ENCODE data around the gene KLHL14. TPM values are rescaled to one million over a fixed set of nuclear protein-coding genes. Genes with fewer than 3 reads are reported as not detected.
"Not testable (repeated sequence)": the region's sequence is repeated elsewhere in the genome, so short reads cannot be mapped to it uniquely, and the experiment has no call there.

The KLHL14 gene
- total RNA-seq, 6 donors from 2014 or later = 0.20 to 0.49 (median 0.44) TPM; not detected in 3

DNA sequence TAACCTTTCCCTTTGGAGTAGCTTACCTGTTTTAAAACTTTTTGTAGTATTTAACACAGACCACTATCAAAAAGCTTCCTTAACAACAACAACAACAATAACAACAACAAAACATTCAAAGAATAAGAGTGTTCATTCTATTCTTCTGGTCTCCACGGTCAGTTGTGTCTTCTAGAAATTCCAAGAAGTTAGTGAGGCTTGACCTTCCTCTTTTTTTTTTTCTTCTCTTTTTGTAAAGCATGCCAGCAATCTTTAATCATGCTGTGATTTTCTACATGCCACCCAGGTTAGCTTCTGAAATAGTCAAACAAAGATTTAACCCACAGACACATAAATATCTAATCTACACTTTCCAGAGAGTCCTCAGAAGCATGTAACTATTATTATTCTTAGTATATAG is 28.4 kb upstream of the KLHL14 start:
- Histone ChIP-seq H3K27ac (no peak overlapping the region), H3K9me3 (no peaks in the 10 kb centered on the region), H3K4me3 (no peak overlapping the region), H3K27me3 (no peaks in the 10 kb centered on the region), H3K36me3 (no peaks in the 10 kb centered on the region), H3K4me1 (no peaks in the 10 kb centered on the region)
- 29 to 52% methylated on average over 1 of the region's 1 CpG for WGBS, 2 donors
- no peak for TF ChIP-seq POLR2A (IDR thresholded peaks at IDR 0.05)
- TF ChIP-seq POLR2AphosphoS5 (IDR thresholded peaks at IDR 0.05) = no peak
- no peak for TF ChIP-seq EP300 (IDR thresholded peaks at IDR 0.05)
- TF ChIP-seq CTCF (IDR thresholded peaks at IDR 0.05) = no peak
- ATAC-seq (ENCODE audit: low FRiP score in 2 of 2) (no peak), DNase-seq (no peak)

DNA sequence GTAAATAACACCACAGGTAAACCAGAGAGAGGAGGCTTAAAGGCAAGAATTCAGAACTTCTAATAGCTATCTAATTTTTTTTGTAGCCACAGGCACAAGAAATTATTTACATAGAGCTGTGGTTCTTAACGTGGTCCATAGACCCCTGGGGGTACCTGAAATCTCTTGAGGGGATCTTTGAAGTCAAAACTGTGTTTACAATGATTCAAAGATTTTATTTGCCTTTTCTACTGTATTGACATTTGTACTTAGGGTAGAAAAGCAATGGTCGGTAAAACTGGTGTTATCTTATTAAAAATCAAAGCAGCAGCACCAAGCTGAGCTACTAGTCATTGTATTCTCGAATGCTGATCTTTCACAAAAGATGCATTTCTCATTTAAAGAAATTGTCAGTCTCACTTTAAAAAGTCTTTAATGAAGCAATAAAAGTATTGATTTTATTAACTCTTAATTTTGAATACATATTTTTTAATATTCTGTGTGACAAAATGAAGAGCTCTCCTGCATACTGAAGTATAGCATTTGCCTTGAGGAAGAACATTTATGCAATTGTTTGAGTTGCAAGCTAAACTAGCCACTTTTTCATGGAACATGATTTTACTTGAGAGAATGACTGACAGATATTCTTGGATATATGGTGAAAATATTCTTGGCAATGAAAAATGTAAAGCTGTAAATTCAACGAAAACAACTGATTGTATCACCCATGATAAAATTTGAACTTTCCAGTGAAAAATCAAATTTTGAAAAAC is 25.6 kb upstream of the KLHL14 start:
- H3K27me3 ChIP-seq = no peaks in the 10 kb centered on the region
- H3K27ac ChIP-seq = no peak overlapping the region
- 68 to 75% methylated on average over 4 of the region's 4 CpGs for WGBS, 2 donors
- H3K9me3 ChIP-seq = peaks cover 0 to 6% (median 0%) of the 10 kb centered on the region in 4 donors
- H3K4me3 ChIP-seq = no peak overlapping the region
- no peaks in the 10 kb centered on the region for H3K4me1 ChIP-seq
- no peak for TF ChIP-seq POLR2A (IDR thresholded peaks at IDR 0.05)
- TF ChIP-seq CTCF (IDR thresholded peaks at IDR 0.05) = no peak
- TF ChIP-seq POLR2AphosphoS5 (IDR thresholded peaks at IDR 0.05) = no peak
- no peak for TF ChIP-seq EP300 (IDR thresholded peaks at IDR 0.05)
- DNase-seq = no peak
- no peaks in the 10 kb centered on the region for H3K36me3 ChIP-seq
- ATAC-seq (ENCODE audit: low FRiP score in 2 of 2) = no peak

DNA sequence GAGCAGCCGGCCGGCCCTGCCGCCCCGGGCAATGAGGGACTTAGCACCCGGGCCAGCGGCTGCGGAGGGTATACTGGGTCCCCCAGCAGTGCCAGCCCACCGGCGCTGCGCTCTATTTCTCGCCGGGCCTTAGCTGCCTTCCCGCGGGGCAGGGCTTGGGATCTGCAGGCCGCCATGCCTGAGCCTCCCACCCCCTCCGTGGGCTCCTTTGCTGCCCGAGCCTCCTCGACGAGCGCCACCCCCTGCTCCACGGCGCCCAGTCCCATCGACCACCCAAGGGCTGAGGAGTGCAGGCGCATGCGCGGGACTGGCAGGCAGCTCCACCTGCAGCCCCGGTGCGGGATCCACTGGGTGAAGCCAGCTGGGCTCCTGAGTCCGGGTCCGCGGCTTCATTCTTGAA is 21.8 kb upstream of the KLHL14 start:
- WGBS, 2 donors = 93 to 94% methylated on average over 5 to 22 of the region's 31 CpGs
- ATAC-seq (ENCODE audit: low FRiP score in 2 of 2); H3K4me1 ChIP-seq; H3K4me3 ChIP-seq; H3K27ac ChIP-seq; H3K27me3 ChIP-seq; H3K36me3 ChIP-seq; H3K9me3 ChIP-seq: not testable (repeated sequence)
- peak in 1 of 2 donors; percentile 70 for DNase-seq

DNA sequence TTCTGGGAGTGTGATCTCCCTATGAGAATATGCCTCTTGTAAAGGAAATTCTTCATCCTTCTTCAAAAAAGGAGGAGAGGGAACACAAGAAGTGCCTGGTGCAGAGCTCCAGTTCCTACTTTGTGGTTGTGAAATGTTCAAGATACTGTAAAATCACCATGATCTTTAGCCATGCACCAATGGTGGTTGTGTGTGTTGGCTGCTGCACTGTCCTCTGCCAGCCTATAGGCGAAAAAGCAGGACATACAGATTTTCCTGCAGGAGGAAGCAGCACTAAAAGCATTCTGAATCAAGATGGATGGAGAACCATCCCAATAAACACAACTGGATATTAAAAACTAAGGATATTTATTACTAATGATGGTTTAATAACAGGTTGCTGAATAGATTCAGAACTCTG is 6.2 kb upstream of the KLHL14 start:
- H3K36me3 ChIP-seq = no peaks in the 10 kb centered on the region
- WGBS, 2 donors = 77 to 84% methylated on average over 1 of the region's 1 CpG
- DNase-seq (no peak), ATAC-seq (ENCODE audit: low FRiP score in 2 of 2) (no peak)
- no peaks in the 10 kb centered on the region for H3K4me1 ChIP-seq
- no peaks in the 10 kb centered on the region for H3K9me3 ChIP-seq
- no peak overlapping the region for H3K4me3 ChIP-seq
- H3K27ac ChIP-seq = no peak overlapping the region
- TF ChIP-seq POLR2A (IDR thresholded peaks at IDR 0.05) = no peak
- no peaks in the 10 kb centered on the region for H3K27me3 ChIP-seq

- no peak for DNase-seq
- ATAC-seq (ENCODE audit: low FRiP score in 2 of 2) = no peak
- Histone ChIP-seq H3K27ac (no peak overlapping the region), H3K9me3 (no peaks in the 10 kb centered on the region), H3K36me3 (no peaks in the 10 kb centered on the region), H3K4me1 (peaks cover 0 to 4% (median 0%) of the 10 kb centered on the region in 4 donors), H3K4me3 (no peak overlapping the region), H3K27me3 (peaks cover 0 to 4% (median under 1%) of the 10 kb centered on the region in 4 donors)
- 79 to 93% methylated on average over 1 to 2 of the region's 2 CpGs for WGBS, 2 donors
- TF ChIP-seq POLR2A (IDR thresholded peaks at IDR 0.05) = no peak
- TF ChIP-seq POLR2AphosphoS5 (IDR thresholded peaks at IDR 0.05) = no peak
Observed at GRCh38 chr18:32777049-32777448, 4.2 kb upstream of the KLHL14 start.

DNA sequence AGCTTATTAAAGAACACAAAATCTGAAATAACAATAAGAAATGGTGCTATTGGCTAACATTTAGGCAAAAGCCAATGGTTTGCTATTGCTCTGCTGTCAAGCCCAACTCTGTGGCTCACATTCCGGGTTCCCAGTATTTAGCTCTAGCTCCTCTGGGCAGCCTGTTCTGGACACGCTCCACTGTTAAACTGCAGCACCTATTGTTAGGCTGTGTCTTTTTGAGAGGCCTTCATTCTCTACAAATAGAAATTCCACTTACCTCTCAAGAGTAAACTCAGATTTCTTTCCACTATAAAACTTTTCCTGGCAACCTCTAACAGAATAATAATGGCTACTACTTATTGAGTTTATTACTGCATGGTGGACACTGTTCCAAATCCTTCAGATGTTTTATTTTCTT is 3.7 kb upstream of the KLHL14 start:
- WGBS, 2 donors = 50 to 82% methylated on average over 2 of the region's 2 CpGs
- H3K4me1 ChIP-seq = peaks cover 2 to 9% (median 3%) of the 10 kb centered on the region in 4 donors
- H3K27me3 ChIP-seq = peaks cover 0 to 9% (median 3%) of the 10 kb centered on the region in 4 donors
- TF ChIP-seq CTCF (IDR thresholded peaks at IDR 0.05) (no peak), POLR2AphosphoS5 (IDR thresholded peaks at IDR 0.05) (no peak), EP300 (IDR thresholded peaks at IDR 0.05) (no peak), POLR2A (IDR thresholded peaks at IDR 0.05) (no peak)
- no peaks in the 10 kb centered on the region for H3K36me3 ChIP-seq
- no peak overlapping the region for H3K27ac ChIP-seq
- H3K4me3 ChIP-seq = no peak overlapping the region
- H3K9me3 ChIP-seq = no peaks in the 10 kb centered on the region
- DNase-seq = no peak
- ATAC-seq (ENCODE audit: low FRiP score in 2 of 2) = no peak
